D721Med (cell line): ENCODE measurements around the gene WDR17.

Experiments
- DNase-seq: peaks from one replicate; pipeline ENCODE4 v3.0.0; 2011; ENCODE audit warnings: low spot score; ENCODE audit not compliant: insufficient read length
- FAIRE-seq: peaks from 2 replicates; lab custom pipeline; 2011; peaks lifted over from hg19 to GRCh38; lab: Jason Lieb, UNC
- CTCF ChIP-seq: IDR thresholded peaks from 2 replicates; pipeline ENCODE4 v1.5.1; 2012; ENCODE audit warnings: mild to moderate bottlenecking, control low read depth; ENCODE audit not compliant: insufficient read depth; ENCODE audit errors: missing control alignments

Gene WDR17

DNA sequence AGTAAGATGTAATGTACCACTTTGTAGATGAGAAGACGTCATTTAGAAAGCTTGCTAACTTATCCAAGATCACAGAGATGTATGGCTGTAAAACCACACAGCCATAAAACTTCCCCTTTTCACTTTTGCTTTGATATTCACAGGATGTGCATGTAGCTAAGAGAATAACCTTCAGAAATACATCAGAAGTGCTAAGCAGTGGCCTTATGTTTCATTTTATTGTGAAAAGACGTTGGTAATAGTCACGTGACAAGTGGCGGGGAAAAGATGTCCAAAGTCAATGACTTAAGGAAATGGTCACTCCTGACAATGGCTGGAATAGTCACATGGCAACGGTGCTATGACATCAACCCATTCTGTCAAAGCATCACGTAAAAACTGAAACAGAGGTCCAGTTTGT is 12.9 kb upstream of the WDR17 start:
- no peak for FAIRE-seq
- TF ChIP-seq CTCF = no peak
- DNase-seq = no peak

DNA sequence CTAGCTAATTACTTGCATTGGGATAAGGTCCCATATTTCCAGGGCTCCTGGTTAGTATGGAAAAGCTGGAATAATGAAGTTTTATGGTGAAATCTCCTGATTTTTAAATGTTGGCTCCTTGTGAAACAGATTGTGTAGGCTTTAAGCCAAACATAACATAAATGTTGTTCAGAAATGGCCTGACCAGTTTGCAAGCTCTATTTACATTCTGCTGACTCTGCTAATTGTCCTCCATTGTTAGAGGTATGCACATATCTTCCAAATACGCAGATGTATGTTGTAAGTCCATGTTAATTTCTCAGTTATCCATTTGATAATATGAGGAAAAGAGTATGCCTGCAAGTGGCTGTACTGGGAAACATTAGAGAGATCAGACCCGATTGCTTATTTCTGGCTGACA is 11.9 kb upstream of the WDR17 start:
- no peak for TF ChIP-seq CTCF
- no peak for DNase-seq
- FAIRE-seq = no peak

DNA sequence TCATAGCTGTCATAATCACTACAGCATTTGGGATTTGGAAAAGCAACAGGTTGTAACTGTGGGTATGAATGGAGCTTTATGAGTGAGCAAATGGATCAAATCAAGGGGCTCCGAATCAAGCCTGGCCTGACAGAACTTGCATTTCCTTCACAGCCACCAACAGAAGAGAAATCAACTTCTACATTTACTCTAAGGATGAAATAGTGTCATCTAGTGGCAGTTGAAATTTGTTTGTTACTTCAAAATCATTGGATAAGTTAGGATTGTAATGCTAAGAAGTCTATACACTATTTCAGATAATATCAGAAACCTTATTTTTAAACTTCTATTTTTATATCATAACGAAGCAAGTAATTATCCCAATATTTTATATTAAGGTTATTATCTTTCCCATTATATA is 10.7 kb upstream of the WDR17 start:
- peak; percentile 28 for TF ChIP-seq CTCF
- DNase-seq (no peak), FAIRE-seq (no peak)

DNA sequence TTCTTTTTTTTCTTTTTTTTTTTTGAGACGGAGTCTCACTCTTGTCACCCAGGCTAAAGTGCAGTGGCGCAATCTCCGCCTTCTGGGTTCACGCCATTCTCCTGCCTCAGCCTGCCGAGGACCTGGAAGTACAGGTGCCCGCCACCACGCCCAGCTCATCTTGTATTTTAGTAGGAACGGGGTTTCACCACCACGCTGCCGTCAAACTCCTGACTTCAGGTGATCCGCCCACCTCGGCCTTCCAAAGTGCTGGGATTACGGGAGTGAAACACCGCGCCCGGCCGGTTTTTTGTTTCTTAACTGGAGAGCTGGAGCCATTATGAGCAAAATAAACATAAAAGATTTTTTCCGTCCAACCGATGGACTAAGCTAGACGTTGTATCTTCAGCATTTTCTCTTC is 1.9 kb upstream of the WDR17 start:
- no peak for TF ChIP-seq CTCF
- DNase-seq (no peak), FAIRE-seq (no peak)

DNA sequence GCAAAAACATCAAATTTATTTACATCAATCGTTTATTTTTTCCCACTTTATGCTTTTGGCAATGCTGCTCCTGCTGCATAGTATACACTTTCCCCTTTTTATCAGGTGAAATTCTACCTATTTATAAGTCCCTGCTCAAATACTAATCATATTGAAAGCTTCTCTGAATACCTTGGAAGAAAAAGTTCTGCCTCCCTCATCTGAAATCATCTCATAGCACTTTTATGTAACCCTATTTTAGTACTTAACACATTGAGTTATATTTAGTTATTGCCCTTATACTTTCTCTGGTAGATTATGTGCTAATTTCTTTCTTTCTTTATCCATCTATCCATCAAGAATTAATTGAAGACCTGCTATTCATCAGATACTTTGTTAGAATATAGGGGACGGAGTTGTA is 1.1 kb upstream of the WDR17 start:
- FAIRE-seq = peak; percentile 66
- DNase-seq = no peak
- no peak for TF ChIP-seq CTCF

- FAIRE-seq (no peak), DNase-seq (no peak)
- TF ChIP-seq CTCF = no peak
These were observed 1.1 kb downstream of the WDR17 start for GRCh38 chr4:176066757-176067156.

GRCh38 chr4:176077561-176077960 is 11.9 kb downstream of the WDR17 start:
- no peak for DNase-seq
- no peak for TF ChIP-seq CTCF
- FAIRE-seq = peak; percentile 41
